K562 (cell line): ENCODE results near the gene GAL3ST2. TPM values are rescaled to one million over a fixed set of nuclear protein-coding genes. Genes with fewer than 3 reads are reported as not detected.

Experiments
- ARID2 ChIP-seq: fragments of 450-650 bp; IDR thresholded peaks from 2 replicates; pipeline ENCODE4 v1.6.1; 2017; ENCODE audit warnings: antibody characterized with exemption, mild to moderate bottlenecking
- CHD1 ChIP-seq: fragments of 200-600 bp; sonication (generic); IDR thresholded peaks from one replicate; pipeline ENCODE4 v1.6.1; 2012; ENCODE audit warnings: mild to moderate bottlenecking, moderate library complexity, low read length, inconsistent platforms
- EP300 ChIP-seq: IDR thresholded peaks from 2 replicates; pipeline ENCODE4 v1.6.1; 2012; ENCODE audit warnings: low read length, improper control_type of control experiment
- FOXM1 ChIP-seq, 2 experiments: fragments of 450-650 bp in 1 of 2; sonication (generic) in 1 of 2; formaldehyde crosslinking in 1 of 2; IDR thresholded peaks; 2 replicates each; pipeline versions ENCODE4 v1.6.1 to v1.9.0; 2017 to 2022; ENCODE audit warnings: low read depth in 2 of 2, mild to moderate bottlenecking in 2 of 2, missing genetic modification reagents in 1 of 2, moderate library complexity in 1 of 2
- NONO ChIP-seq, 2 experiments: fragments of 200-400 bp in 1 of 2; fragments of 450-650 bp in 1 of 2; formaldehyde crosslinking in 1 of 2; IDR thresholded peaks; 2 replicates each; pipeline ENCODE4 v1.6.1; 2017; ENCODE audit warnings: low read depth in 2 of 2, mild to moderate bottlenecking in 2 of 2, moderate library complexity in 2 of 2, low read length in 1 of 2
- POLR2B ChIP-seq: fragments of 450-650 bp; IDR thresholded peaks from 2 replicates; pipeline ENCODE4 v1.6.1; 2018; ENCODE audit warnings: low read depth; ENCODE audit not compliant: partially characterized antibody
- PRMT5 ChIP-seq: sonication (generic); formaldehyde crosslinking; IDR thresholded peaks from 2 replicates; pipeline ENCODE4 v1.5.0; 2020; ENCODE audit warnings: missing genetic modification reagents
- RBM25 ChIP-seq: fragments of 200-400 bp; formaldehyde crosslinking; IDR thresholded peaks from 2 replicates; pipeline ENCODE4 v1.6.1; 2018; ENCODE audit warnings: low read length, low read depth, moderate library complexity; ENCODE audit not compliant: severe bottlenecking
- SMARCE1 ChIP-seq: fragments of 450-650 bp; IDR thresholded peaks from 2 replicates; pipeline ENCODE4 v1.7.1; 2016; ENCODE audit warnings: mild to moderate bottlenecking
- TAF9B ChIP-seq: fragments of 450-650 bp; IDR thresholded peaks from 2 replicates; pipeline ENCODE4 v1.6.1; 2018; ENCODE audit warnings: mild to moderate bottlenecking; ENCODE audit not compliant: partially characterized antibody
- ZFX ChIP-seq: sonication (generic); formaldehyde crosslinking; IDR thresholded peaks from 2 replicates; pipeline ENCODE4 v1.8.0; 2022; ENCODE audit warnings: mild to moderate bottlenecking, missing genetic modification reagents, moderate library complexity
- ZNF124 ChIP-seq: sonication (generic); formaldehyde crosslinking; IDR thresholded peaks from 2 replicates; pipeline ENCODE4 v1.8.1; 2022; ENCODE audit warnings: missing genetic modification reagents
- ZNF224 ChIP-seq: sonication (generic); formaldehyde crosslinking; IDR thresholded peaks from 2 replicates; pipeline ENCODE4 v1.8.0; 2022; ENCODE audit warnings: mild to moderate bottlenecking, missing genetic modification reagents
- polyA plus RNA-seq, 8 experiments: library from polyadenylated mRNA; depleted of rRNA in 4 of 8; stranded (reverse) in 5 of 8; unstranded in 3 of 8; fragments of >200 nt; fragmentation: Nextera tagmentation in 2 of 8; fragmentation: Illumina TruSeq in 1 of 8; extraction: Ambion mirVana in 2 of 8; extraction: Trizol in 1 of 8; gene quantifications; 2 replicates each; pipeline versions ENCODE4 v1.2.1 to v1.2.3, GENCODE V29; 2011 to 2014; ENCODE audit warnings: inconsistent platforms in 1 of 8, missing spikeins in 1 of 8
- total RNA-seq, 7 experiments: library from RNA; depleted of rRNA in 6 of 7; stranded (reverse); fragments of >200 nt in 6 of 7; fragmentation: Illumina TruSeq in 2 of 7; extraction: Trizol in 2 of 7; gene quantifications; 2 replicates each; pipeline versions ENCODE4 v1.2.1 to v1.2.3, GENCODE V29; 2011 to 2021; ENCODE audit warnings: low replicate concordance in 1 of 7
- TF ChIP-seq, protein P1 (sequence below): sonication (generic); formaldehyde crosslinking; IDR thresholded peaks from 2 replicates; pipeline ENCODE4 v1.8.1; 2023; ENCODE audit warnings: mild to moderate bottlenecking, missing genetic modification reagents
- TF ChIP-seq, protein P2 (sequence below): fragments of 250-450 bp; sonication (Bioruptor Pico); IDR thresholded peaks from 2 replicates; pipeline ENCODE4 v1.5.0; 2021; ENCODE audit warnings: mild to moderate bottlenecking, borderline replicate concordance

Gene GAL3ST2
- total and polyA plus RNA-seq, 9 of the 15 experiments (the other 6 are each of a cell fraction or from before 2014, with no cell fraction given): 0.42 TPM; not detected in 8

GRCh38 chr2:241808721-241809382 lies 32.2 kb downstream of the GAL3ST2 start, which contains the start of gene NEU4 (continued):
- TF ChIP-seq, protein P1, sequence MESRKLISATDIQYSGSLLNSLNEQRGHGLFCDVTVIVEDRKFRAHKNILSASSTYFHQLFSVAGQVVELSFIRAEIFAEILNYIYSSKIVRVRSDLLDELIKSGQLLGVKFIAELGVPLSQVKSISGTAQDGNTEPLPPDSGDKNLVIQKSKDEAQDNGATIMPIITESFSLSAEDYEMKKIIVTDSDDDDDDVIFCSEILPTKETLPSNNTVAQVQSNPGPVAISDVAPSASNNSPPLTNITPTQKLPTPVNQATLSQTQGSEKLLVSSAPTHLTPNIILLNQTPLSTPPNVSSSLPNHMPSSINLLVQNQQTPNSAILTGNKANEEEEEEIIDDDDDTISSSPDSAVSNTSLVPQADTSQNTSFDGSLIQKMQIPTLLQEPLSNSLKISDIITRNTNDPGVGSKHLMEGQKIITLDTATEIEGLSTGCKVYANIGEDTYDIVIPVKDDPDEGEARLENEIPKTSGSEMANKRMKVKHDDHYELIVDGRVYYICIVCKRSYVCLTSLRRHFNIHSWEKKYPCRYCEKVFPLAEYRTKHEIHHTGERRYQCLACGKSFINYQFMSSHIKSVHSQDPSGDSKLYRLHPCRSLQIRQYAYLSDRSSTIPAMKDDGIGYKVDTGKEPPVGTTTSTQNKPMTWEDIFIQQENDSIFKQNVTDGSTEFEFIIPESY (CRISPR knock-in tag): 0 out of 2 replicates have a peak, but pooled peaks have one; percentile 16
- TF ChIP-seq ZFX (CRISPR knock-in tag): 0 out of 2 replicates have a peak, but pooled peaks have one; percentile 19
- no peak for TF ChIP-seq ZNF124 (CRISPR knock-in tag)
- no peak for TF ChIP-seq RBM25
- TF ChIP-seq EP300: no peak
- no peak for TF ChIP-seq PRMT5 (CRISPR knock-in tag)
- no peak for TF ChIP-seq CHD1
- TF ChIP-seq FOXM1 (IDR thresholded peaks at IDR 0.05; ENCODE audit: low read depth): no peak
- TF ChIP-seq FOXM1 (CRISPR knock-in tag; IDR thresholded peaks at IDR 0.05; ENCODE audit: low read depth): no peak
- no peak for TF ChIP-seq SMARCE1
- TF ChIP-seq, protein P2, sequence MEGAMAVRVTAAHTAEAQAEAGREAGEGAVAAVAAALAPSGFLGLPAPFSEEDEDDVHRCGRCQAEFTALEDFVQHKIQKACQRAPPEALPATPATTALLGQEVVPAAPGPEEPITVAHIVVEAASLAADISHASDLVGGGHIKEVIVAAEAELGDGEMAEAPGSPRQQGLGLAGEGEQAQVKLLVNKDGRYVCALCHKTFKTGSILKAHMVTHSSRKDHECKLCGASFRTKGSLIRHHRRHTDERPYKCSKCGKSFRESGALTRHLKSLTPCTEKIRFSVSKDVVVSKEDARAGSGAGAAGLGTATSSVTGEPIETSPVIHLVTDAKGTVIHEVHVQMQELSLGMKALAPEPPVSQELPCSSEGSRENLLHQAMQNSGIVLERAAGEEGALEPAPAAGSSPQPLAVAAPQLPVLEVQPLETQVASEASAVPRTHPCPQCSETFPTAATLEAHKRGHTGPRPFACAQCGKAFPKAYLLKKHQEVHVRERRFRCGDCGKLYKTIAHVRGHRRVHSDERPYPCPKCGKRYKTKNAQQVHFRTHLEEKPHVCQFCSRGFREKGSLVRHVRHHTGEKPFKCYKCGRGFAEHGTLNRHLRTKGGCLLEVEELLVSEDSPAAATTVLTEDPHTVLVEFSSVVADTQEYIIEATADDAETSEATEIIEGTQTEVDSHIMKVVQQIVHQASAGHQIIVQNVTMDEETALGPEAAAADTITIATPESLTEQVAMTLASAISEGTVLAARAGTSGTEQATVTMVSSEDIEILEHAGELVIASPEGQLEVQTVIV (CRISPR knock-in tag): no peak
- no peak for TF ChIP-seq TAF9B
- TF ChIP-seq NONO (IDR thresholded peaks at IDR 0.05; ENCODE audit: low read depth in 2 of 2, low read length in 1 of 2): no peak
- TF ChIP-seq ZNF224: no peak
- no peak for TF ChIP-seq ARID2
- TF ChIP-seq POLR2B: no peak
